Measurements from ENCODE around the gene ZNF134. TPM values are rescaled to one million over a fixed set of nuclear protein-coding genes. Genes with fewer than 3 reads are reported as not detected.

Gene ZNF134
- total RNA-seq, 1 donor from 2014 or later, result 13.3 TPM

GRCh38 chr19:57578487-57579205 is 35.4 kb upstream of the ZNF134 start, which contains the start of gene ZNF416:
Gene ZNF416 (minus strand): TSS chr19:57578911. CDS start chr19:57578704, 207 bp downstream.
- DNase-seq, result peak; percentile 96
- TF ChIP-seq CTCF (IDR thresholded peaks at IDR 0.05; ENCODE audit: borderline replicate concordance), result peak; percentile 40
- H3K9me3 ChIP-seq (replicated peaks), result peaks cover 40% of the 10 kb centered on the region
- peak within 1 kb of the TSS; percentile 79 for H3K27ac ChIP-seq (replicated peaks)
- peak within 1 kb of the TSS; percentile 98 for H3K4me3 ChIP-seq
- intact Hi-C loops (cut with micrococcal nuclease), result no loop called here
- H3K36me3 ChIP-seq, result peaks cover 39% of the 10 kb centered on the region
- no peaks in the 10 kb centered on the region for H3K27me3 ChIP-seq (ENCODE audit: low read depth)
- peaks cover 32% of the 10 kb centered on the region for H3K4me1 ChIP-seq

- intact Hi-C loops (cut with micrococcal nuclease), result no loop called here
- H3K36me3 ChIP-seq, result peaks cover 27% of the 10 kb centered on the region
- peaks cover 29% of the 10 kb centered on the region for H3K4me1 ChIP-seq
- DNase-seq, result peak; percentile 12
- H3K27ac ChIP-seq (replicated peaks), result peak overlapping the region; percentile 82
- TF ChIP-seq CTCF (IDR thresholded peaks at IDR 0.05; ENCODE audit: borderline replicate concordance), result no peak
- H3K9me3 ChIP-seq (replicated peaks), result peaks cover 29% of the 10 kb centered on the region
- no peaks in the 10 kb centered on the region for H3K27me3 ChIP-seq (ENCODE audit: low read depth)
- H3K4me3 ChIP-seq, result peak overlapping the region; percentile 88
Measured at GRCh38 chr19:57583104-57583520, 30.9 kb upstream of the ZNF134 start.

- peak; percentile 92 for DNase-seq
- intact Hi-C loops (cut with micrococcal nuclease), result no loop called here
- TF ChIP-seq CTCF (IDR thresholded peaks at IDR 0.05; ENCODE audit: borderline replicate concordance), result peak; percentile 16
Measured at GRCh38 chr19:57583521-57584416, 30.3 kb upstream of the ZNF134 start, which contains the start of gene ZIK1. Gene ZIK1 (plus strand): TSS chr19:57584145. CDS start chr19:57584357, 212 bp downstream.

GRCh38 chr19:57587529-57587928 is 26.5 kb upstream of the ZNF134 start:
- Histone ChIP-seq H3K27me3 (ENCODE audit: low read depth) (no peaks in the 10 kb centered on the region), H3K36me3 (peaks cover 71% of the 10 kb centered on the region), H3K4me3 (no peak overlapping the region), H3K4me1 (peaks cover 18% of the 10 kb centered on the region), H3K9me3 (replicated peaks) (peaks cover 73% of the 10 kb centered on the region), H3K27ac (replicated peaks) (no peak overlapping the region)
- intact Hi-C loops (cut with micrococcal nuclease), result no loop called here
- no peak for DNase-seq
- no peak for TF ChIP-seq CTCF (IDR thresholded peaks at IDR 0.05; ENCODE audit: borderline replicate concordance)

More at GRCh38 chr19:57583521-57584416, 30.3 kb upstream of the ZNF134 start, which contains the start of gene ZIK1:
- Histone ChIP-seq H3K27me3 (ENCODE audit: low read depth) (no peaks in the 10 kb centered on the region), H3K4me3 (peak within 1 kb of the TSS; percentile 88), H3K36me3 (peaks cover 34% of the 10 kb centered on the region), H3K27ac (replicated peaks) (peak within 1 kb of the TSS; percentile 82), H3K9me3 (replicated peaks) (peaks cover 35% of the 10 kb centered on the region), H3K4me1 (peaks cover 23% of the 10 kb centered on the region)

GRCh38 chr19:57599377-57599760 is 14.7 kb upstream of the ZNF134 start:
- Histone ChIP-seq H3K4me3 (peak overlapping the region; percentile 87), H3K36me3 (peaks cover 29% of the 10 kb centered on the region), H3K9me3 (replicated peaks) (peaks cover 39% of the 10 kb centered on the region), H3K27me3 (ENCODE audit: low read depth) (no peaks in the 10 kb centered on the region), H3K4me1 (peaks cover 23% of the 10 kb centered on the region), H3K27ac (replicated peaks) (peak overlapping the region; percentile 78)
- intact Hi-C loops (cut with micrococcal nuclease), result no loop called here
- no peak for TF ChIP-seq CTCF (IDR thresholded peaks at IDR 0.05; ENCODE audit: borderline replicate concordance)
- DNase-seq, result no peak
